Bronchial epithelial cell (primary cell): ENCODE measurements around the gene KRTAP10-7. TPM values are rescaled to one million over a fixed set of nuclear protein-coding genes. Genes with fewer than 3 reads are reported as not detected.
"Not testable (repeated sequence)": the region's sequence is repeated elsewhere in the genome, so short reads cannot be mapped to it uniquely, and the experiment has no call there.

Source experiments
- DNase-seq: peaks from one replicate; pipeline ENCODE4 v3.0.0-alpha.2; 2010; ENCODE audit warnings: low read depth
- FAIRE-seq: peaks from 2 replicates; lab custom pipeline; 2011; peaks lifted over from hg19 to GRCh38; lab: Jason Lieb, UNC
- H3K27me3 ChIP-seq: 2 replicates; pipeline ENCODE4 v1.5.1; 2011; ENCODE audit warnings: low read length; ENCODE audit not compliant: control insufficient read depth, insufficient read depth
- H3K36me3 ChIP-seq: 2 replicates; pipeline ENCODE4 v1.5.1; 2011; ENCODE audit warnings: low read length; ENCODE audit not compliant: control insufficient read depth, insufficient read depth
- H3K4me3 ChIP-seq: 2 replicates; pipeline ENCODE4 v1.5.1; 2011; ENCODE audit warnings: mild to moderate bottlenecking, low read depth, low read length, control low read depth
- CTCF ChIP-seq: IDR thresholded peaks from 2 replicates; pipeline ENCODE4 v1.5.1; 2011; ENCODE audit warnings: mild to moderate bottlenecking, moderate library complexity, low read length, control low read depth, inconsistent platforms; ENCODE audit not compliant: insufficient read depth, severe bottlenecking
- total RNA-seq: library from RNA; depleted of rRNA; stranded (reverse); fragments of >200 nt; gene quantifications from 2 replicates; pipeline ENCODE4 v1.2.1, GENCODE V29; 2014

Gene KRTAP10-7
- total RNA-seq, 1 donor from 2014 or later, result not detected

DNA sequence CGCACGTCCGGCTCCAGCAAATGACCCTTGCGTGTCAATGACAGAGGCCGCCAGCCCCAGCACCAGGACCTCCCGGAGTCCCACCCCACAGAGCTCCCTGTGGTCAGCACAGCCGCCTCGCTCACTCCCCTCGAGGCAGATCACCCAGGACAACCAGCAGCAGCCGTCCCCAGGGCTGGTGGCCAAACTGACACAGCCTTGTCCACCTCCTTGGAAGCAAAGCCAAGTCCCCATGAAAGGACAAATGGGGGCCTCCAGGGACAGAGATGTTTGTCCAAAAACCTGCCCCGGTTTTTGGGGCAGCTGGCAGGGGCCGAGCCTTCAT lies 38.9 kb downstream of the KRTAP10-7 start:
- Histone ChIP-seq H3K27me3 (no peaks in the 10 kb centered on the region), H3K4me3 (no peak overlapping the region), H3K36me3 (no peaks in the 10 kb centered on the region)
- TF ChIP-seq CTCF, result no peak
- no peak for DNase-seq
- no peak for FAIRE-seq

- FAIRE-seq (no peak), DNase-seq (no peak)
- no peaks in the 10 kb centered on the region for H3K27me3 ChIP-seq
- no peak for TF ChIP-seq CTCF
- no peaks in the 10 kb centered on the region for H3K36me3 ChIP-seq
- H3K4me3 ChIP-seq, result no peak overlapping the region
These were observed 40.4 kb downstream of the KRTAP10-7 start for GRCh38 chr21:44640761-44641160.

GRCh38 chr21:44643741-44644310 lies 43.4 kb downstream of the KRTAP10-7 start:
- FAIRE-seq (peak; percentile 83), DNase-seq (no peak)
- H3K4me3 ChIP-seq, result no peak overlapping the region
- no peak for TF ChIP-seq CTCF
- no peaks in the 10 kb centered on the region for H3K27me3 ChIP-seq
- H3K36me3 ChIP-seq, result no peaks in the 10 kb centered on the region

DNA sequence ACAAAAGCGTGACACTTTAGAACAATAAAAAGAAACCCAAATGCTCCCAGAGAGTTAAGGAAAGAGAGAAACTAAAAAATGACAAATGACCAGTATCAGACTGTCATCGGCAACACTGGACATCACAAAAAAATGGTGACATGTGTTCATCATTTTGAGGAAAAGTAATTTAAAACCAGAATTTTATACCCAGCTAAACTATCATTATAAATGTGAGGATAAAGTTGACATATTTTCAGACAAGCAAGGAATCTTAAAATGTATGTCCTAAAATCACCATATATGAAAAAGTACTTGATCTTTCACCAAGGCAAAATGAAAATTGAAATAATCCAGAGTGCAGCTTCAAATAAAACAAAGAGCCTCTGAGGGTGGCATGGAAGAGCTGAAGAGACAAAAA lies 44.5 kb downstream of the KRTAP10-7 start:
- FAIRE-seq, result no peak
- H3K27me3 ChIP-seq, result no peaks in the 10 kb centered on the region
- no peak overlapping the region for H3K4me3 ChIP-seq
- no peak for TF ChIP-seq CTCF
- H3K36me3 ChIP-seq, result no peaks in the 10 kb centered on the region
- DNase-seq, result no peak

GRCh38 chr21:44646366-44647221 lies 46.2 kb downstream of the KRTAP10-7 start, which contains the start of gene KRTAP10-11:
TSS of gene KRTAP10-11 (plus strand) at chr21:44646414. CDS start at chr21:44646459, 45 bp downstream.
- not testable (repeated sequence) for H3K27me3 ChIP-seq, H3K36me3 ChIP-seq, FAIRE-seq, DNase-seq, H3K4me3 ChIP-seq

DNA sequence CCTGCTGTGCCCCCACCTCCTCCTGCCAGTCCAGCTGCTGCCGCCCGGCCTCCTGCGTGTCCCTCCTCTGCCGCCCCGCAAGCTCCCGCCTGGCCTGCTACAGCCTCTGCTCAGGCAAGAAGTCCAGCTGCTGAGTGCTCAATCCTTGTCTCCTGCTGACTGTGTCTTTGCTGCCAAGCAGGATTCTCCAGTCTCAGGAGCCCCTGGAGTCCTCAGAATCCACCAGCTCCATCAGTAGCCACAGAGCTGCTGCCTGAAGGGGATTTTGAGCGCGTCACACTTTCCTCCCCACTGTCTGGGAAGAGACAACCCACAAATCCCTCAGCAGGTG lies 46.8 kb downstream of the KRTAP10-7 start:
- H3K36me3 ChIP-seq, result no peaks in the 10 kb centered on the region
- TF ChIP-seq CTCF, result no peak
- H3K4me3 ChIP-seq, result no peak overlapping the region
- no peaks in the 10 kb centered on the region for H3K27me3 ChIP-seq
- DNase-seq (no peak), FAIRE-seq (no peak)
